HG02623 (cell line): ENCODE measurements around the gene FANCE.

Experiments
- ATAC-seq: cut with Tn5 transposase; IDR thresholded peaks from one replicate; pipeline ENCODE4 v1.9.1; 2021; ENCODE audit warnings: moderate library complexity; ENCODE audit not compliant: unreplicated experiment

Gene FANCE, protein sequence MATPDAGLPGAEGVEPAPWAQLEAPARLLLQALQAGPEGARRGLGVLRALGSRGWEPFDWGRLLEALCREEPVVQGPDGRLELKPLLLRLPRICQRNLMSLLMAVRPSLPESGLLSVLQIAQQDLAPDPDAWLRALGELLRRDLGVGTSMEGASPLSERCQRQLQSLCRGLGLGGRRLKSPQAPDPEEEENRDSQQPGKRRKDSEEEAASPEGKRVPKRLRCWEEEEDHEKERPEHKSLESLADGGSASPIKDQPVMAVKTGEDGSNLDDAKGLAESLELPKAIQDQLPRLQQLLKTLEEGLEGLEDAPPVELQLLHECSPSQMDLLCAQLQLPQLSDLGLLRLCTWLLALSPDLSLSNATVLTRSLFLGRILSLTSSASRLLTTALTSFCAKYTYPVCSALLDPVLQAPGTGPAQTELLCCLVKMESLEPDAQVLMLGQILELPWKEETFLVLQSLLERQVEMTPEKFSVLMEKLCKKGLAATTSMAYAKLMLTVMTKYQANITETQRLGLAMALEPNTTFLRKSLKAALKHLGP

GRCh38 chr6:35452183-35453090 is at the start of gene FANCE:
Gene FANCE, plus strand, starts transcription at chr6:35452338. Its CDS starts 208 bp downstream, at chr6:35452546.
- peak; percentile 94 for ATAC-seq

DNA sequence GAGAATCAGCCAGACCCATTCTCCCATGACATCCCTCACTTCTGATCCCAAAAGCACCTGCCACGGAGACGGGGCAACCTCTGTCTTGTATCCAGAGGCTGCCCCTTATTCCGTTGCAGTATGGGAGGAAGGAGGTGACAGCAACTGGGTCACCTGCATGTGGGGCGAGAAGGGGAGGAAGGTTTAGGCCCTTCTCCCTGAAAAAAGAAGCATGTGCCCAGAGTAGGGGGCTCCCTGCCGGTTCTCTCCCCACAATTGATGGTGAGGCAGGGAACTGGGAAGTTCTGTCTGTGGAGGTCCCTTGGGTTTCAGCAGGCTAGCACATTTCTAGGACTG is 49.3 kb upstream of the FANCE start:
- ATAC-seq = no peak

DNA sequence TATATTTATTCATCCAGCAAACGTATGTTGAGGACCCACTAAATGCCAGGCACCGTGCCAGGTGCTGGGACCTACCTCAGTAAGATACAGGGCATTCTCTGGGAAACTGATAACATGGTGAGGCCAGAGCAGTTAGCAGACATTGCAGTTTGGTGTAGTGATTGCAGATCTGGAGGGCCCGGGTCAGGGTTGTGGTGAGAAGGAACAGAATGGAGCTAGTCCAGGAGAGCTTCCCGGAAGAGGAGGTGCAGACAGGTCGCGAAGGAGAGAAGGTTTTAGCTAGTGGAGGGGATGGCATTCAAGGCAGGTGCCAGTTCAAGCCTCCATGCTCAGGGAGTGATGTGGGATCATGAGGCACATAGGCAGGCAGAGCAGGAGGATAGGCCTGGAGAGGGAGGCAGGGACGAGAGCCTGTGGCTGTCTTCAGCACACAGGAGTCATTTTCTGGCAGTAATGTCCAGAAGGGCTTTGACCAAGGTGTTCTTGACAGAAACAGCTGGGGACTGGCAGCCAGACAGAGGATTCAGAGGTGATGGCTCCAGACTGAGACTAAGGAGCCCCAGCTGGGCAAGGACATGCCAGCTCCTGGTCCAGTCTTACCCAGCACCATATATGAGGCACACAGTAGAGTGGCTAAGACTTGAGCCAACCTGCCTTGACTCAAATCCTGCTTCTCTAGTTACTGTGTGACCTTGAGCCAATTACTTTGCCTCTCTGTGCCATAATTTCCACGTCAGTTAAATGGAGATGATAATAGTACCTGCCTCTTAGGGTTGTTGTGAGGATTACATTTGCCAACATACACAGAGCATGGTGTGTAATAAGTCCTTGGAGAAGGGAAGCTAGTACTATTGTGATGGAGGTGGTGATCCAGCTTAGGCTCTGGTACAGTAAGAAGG is 48.3 kb upstream of the FANCE start:
- ATAC-seq = no peak

DNA sequence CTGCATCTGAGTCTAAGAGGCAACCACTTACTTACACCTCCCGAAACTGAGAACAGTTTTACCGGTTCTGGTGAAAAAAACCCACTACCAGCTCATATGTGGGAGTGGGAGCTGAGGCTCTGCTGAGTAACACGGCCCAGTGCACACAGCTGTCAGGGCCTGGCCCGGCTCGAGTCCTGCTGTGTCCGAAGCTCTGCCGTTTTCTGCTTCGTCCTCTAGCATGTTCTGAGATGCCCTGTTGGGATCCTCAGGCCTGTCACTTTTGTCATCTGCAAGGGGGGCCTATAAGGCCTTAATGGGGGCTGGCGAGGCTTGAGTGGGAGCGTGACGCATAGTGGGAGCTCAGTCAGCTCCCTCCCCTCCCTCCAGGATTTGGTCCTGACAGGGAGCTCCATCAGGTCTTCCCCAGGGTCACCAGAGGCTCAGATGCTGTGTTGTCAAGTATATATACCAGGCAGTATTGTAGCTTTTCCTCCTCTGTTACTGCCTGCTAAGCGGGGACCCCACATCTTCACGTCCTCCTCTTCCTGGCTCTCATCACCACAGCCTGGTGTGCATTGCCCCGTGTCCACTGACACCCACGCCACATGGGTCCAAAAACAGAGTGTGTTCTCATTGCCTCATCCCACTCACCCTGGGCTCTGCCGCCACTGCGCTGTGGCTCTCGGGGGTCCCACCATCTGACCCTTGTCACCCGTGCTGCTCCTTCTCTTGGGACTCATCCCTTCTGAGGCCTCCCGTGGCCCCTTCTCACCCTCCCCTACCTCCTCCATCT is 45.2 kb upstream of the FANCE start:
- ATAC-seq = no peak

DNA sequence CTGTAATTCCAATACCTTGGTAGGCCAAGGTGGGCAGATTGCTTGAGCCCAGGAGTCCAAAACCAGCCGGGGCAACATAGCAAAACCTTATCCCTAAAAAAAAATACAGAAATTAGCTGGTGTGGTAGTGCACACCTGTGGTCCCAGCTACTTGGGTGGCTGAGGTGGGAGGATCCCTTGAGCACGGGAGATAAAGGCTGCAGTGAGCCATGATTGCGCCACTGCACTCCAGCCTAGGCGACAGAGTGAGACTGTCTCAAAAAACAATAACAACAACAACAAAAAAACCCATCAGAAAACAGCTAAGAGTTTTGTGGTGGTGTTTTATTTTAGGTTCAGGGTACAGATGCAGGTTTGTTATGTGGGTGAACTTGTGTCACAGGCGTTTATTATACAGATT is 42.9 kb upstream of the FANCE start:
- ATAC-seq = no peak

DNA sequence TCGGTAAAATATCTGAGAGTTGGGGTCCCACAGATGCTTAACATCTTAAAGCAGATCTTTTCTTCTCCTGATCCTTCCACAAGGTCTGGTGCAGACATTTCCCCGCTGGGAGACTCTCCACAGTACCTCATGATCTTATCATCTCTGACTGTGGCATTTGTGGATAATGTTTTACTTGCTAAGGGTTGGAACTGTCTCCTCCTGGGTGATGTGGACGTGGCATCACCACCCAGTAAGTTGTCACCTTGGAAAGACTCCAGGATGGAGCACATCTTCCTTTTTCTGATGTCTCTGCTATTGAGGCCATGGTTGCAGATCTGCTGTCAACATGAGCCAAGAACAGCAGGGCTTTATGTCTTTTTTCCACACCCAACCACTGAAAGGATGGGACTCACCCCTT is 42.0 kb upstream of the FANCE start:
- ATAC-seq = no peak

GRCh38 chr6:35411066-35411465 is 41.1 kb upstream of the FANCE start:
- no peak for ATAC-seq

GRCh38 chr6:35412102-35412501 is 40.0 kb upstream of the FANCE start:
- ATAC-seq = no peak

- no peak for ATAC-seq
Observed at GRCh38 chr6:35413911-35414310, 38.2 kb upstream of the FANCE start.

- no peak for ATAC-seq
Observed at GRCh38 chr6:35415065-35415891, 36.9 kb upstream of the FANCE start.

DNA sequence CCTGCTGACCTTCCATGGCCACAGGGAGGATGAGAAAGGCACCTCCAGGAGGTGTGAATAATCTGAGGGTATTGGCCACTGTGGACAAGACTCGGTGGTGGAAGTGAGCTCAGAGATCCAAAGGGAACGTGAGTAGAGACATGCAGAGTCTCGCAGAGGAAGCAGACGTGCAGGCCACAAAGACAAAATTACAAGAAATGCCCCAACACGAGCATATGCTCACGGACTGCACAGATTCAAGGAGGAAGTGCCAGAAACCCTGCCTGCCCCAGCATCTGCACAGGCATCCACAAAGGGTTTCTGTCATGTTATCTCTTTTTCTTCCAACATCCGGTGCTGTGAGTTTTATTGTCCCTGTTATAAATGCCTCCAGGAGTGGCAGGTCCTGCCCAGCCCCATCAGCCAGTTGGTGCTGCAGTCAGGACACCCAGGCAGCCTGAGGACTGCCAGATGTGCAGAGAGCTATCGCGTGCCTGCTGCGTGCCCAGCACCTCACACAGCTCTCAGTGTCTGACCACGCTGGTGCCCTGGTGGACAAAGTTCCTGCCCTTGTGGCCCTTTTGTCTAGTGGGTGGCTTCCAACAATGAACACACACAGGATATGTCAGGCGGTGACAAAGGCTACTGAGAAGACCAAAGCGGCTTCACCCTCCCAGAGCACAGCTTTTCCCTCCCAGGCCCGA is 34.0 kb upstream of the FANCE start:
- no peak for ATAC-seq

DNA sequence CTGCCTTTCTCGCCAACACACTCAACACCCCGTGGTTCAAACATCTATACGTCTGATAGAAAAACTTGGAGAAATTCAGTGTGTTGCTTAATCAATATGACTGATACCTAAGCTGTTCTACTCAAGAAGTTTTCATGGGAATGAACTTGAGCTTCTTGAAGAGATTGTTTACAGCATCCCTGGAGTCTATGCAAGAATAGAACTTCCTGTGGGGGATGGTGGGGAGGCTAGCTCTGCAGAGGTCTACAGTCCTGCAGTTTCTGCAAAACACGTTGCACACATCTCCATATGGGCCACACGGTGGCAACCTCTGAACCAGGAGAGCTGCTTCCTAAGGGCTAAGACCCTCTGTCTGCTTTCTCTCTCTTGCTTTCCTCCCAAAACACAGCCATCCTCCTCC is 32.7 kb upstream of the FANCE start:
- ATAC-seq = no peak

GRCh38 chr6:35419961-35420360 is 32.2 kb upstream of the FANCE start:
- ATAC-seq = no peak

DNA sequence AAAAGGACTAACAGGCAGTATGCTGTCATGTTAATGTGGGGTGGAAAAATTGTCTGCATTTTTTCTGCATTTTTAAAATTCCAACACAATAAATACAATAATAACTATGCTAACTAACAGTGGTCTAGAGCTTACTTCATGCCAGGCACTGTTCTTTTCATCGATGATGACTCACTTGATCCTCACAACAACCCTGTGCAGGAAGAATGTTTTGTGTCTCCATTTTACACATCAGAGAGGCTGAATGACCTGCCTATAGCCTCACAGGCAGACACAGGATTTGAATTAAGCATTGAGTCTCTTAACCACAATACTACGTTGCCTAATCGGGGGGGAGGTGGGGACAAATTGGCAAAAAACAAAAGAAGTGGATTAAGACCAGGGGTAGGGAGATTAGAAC is 26.9 kb upstream of the FANCE start:
- no peak for ATAC-seq

- no peak for ATAC-seq
Observed at GRCh38 chr6:35426074-35426473, 26.1 kb upstream of the FANCE start.

DNA sequence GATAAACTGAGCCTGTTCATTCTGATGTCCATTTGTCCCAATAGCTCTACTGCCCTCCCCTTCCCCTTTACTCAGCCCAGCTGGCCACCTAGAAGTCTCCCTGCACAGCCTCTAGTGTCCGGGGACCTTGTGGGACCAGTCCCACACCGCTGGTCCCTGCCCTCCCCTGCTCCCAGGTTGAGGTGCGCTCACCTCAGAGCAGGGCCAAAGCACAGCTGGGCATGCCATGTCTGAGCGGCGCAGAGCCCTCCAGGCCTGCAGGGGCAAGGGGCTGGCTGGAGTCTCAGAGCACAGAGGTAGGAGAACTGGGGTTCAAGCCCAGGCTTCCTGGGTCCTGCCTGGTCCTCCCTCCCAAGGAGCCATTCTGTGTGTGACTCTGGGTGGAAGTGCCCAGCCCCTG is 24.7 kb upstream of the FANCE start:
- no peak for ATAC-seq

- no peak for ATAC-seq
Observed at GRCh38 chr6:35427851-35428321, 24.3 kb upstream of the FANCE start.

DNA sequence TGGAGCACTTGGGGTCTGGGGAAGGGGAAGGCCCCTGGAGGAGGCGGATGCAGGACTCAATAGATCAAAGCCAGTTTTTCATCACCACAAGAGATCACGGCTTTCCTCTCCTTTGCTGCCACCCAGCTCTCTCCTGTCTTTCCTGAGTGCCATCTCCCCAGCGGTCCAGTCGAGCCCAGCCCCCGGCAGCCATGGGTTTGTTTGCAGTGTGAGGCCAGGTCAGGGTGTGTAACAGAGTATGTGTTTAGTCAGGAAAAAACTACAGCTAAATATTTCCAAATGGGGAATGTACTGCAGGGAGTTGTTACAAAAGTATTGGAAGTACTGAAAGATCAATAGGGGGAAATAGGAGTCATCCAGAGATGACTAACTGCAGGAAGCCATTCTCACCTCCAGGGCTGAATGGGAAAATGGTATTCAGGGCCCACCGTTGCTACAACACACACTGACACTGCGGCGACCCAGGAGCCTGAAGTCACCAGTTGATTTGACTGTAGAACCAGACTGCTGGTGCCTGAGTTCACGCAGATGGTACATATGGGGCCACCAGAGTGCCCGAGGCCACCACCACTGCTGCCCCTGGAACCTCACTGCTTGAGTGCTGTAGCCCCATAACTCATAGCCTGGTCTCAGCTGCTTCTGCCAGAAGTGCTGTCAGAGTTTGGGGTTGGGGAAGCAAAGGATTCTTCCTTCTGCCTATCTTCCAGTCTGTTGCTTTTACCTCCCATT is 23.6 kb upstream of the FANCE start:
- no peak for ATAC-seq
